G401.6 (cell line): Measurements from ENCODE around the gene ATG9B.

Source experiments
- FAIRE-seq: peaks from 2 replicates; lab custom pipeline; 2012; peaks lifted over from hg19 to GRCh38; lab: Jason Lieb, UNC

The ATG9B gene

DNA sequence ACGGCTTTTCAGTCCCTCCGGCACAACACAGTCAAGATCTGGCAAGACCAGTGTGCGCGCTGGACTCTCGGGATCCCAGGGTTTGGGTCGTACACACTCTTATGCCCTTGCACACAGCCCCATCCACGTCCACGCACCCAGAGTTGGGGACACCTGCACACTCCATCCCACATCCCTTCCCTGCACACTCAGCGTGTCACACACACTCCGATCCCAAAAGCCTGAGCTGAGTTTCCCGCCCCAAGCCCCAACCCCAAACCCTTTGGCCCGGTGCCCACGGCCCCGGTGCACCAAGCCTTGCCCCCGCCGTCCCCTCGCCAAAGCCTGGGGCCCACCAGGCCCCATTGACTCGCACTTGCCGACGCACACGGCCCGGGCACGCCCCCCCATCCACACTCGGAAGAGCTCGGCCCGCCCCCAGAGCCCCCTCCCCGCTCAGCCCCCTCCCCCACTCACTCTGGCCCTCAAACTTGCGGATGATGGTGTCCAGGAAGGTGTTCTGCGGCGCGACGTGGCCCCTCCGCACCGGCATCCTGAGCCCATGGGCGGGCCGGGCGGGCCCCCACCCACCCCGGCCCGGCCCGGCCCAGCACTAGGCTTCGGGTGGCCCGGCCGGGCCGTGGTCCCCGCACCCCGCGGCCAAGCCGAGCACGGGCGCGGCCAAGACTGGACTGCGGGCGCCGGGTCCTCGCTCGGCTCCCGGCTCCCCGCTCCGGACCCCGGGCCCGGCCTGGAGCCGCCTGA, 46.7 kb downstream of the ATG9B start:
- no peak for FAIRE-seq

DNA sequence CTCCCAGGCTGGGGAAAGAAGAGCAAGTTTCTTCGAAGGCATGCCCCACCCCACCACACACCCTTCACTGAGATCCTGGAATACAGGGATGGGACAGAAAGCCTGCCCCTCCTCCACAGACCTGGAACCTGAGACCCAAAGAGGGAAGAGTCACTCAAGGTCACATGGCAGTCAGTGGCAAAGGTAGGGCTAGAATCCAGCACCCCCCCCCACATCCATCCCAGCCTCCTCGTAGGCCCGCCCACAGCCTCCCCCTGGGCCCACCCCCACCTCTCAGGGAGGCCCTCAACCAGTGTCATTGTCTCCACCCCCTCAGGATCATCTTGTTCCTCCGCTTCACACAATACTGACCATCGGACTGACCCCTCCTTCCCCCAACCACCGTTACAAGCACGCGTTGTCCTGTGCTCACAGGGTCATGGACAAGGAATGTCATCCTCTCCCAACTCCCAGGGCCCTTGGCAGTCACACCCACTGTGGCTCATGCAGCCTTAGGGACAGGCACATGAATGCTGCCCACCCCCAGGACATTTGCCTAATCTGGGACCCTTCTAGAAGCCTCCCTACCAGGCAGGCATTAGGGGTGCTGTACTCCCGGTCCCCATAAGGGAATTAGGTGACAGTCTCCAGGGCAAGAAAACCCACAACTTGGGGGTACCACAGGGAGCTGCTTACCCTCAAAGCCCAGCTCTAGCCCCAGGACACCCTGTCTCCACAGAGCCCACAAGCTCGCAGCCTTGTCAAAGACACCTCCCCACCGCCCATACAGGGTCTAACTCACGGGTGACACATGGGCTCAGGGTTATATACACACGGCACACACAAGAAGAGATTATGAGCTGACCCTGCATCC, 47.5 kb downstream of the ATG9B start:
- FAIRE-seq: no peak

DNA sequence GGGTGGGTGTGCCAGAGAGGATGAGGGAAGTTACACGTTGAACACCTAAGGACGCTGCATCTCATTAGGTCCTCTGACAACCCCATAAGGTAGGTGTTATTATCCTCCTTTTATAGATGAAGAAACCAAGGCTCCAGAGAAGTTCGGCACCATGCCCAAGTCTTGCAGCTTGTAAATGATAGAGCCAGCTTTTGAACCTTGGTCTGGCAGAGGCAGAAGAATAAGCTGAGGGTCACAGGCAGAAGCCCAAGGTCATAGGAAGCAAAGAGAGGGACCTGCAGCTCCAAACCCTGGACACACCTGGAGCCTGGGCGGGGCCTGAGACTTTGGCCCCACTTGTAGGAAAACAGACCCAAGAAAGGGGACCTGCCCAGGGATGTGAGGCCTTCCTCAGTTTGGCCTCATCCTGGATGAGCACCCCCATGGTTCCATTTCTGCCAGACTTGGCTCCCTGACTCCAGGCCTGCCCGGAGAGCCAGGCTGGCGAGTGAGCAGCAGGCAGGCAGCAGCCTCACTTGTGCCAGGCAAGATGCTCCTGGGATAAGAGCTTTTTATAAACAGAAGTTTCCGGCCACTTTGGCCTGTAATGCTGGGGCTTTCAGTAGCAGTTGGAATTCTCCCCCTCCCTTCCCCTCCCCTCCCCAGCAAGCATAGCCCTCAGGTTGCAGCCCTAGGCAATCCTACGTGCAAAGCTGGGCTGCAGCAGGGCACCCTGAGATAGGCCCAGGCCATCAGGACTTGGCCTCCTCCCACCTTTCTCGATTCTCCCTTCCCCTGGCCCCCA, 48.6 kb downstream of the ATG9B start:
- FAIRE-seq: no peak

DNA sequence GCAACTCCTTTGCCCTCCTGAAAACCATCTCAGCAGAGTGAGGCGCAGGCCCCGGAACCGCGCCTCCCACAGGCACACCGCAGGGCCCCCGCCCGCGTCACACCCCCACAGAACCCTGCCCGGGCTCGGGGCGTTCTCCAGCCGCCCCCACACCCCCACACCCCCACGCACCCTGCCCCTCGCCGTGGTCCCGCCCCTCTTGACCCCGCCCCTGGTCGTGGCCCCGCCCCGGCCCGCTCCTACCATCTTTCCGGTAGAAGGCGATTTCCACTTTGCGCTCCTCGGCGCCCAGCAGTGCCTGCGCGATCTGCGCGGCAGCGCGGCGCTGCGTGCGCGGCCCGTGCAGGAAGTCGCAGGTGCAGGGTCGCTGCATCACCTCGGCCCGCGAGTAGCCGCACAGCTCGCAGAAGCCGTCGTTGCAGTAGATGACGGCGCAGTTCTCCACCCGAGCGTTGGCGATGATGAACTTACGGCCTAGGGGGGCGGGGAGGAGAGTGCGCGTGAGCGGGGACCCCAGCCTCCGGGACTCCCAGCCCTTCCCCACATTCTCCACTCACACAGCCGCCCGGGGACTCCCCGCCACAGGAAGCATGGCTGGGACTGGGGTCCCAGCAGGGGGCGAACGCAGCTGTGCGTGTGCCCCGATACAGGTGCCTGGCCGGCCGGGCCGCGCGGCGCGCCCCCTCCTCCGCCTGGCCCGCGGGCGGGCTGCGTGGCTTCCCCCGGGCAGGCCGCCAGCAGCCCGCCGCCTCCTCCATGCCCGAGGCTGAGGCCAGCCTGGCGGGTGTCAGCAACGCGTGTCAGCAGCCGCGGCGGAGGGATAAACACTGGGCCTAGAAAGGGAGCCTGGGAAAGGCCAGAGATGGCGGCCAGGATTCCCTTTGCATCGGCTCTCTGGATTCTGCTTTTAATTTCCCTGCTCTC, 49.6 kb downstream of the ATG9B start:
- no peak for FAIRE-seq

DNA sequence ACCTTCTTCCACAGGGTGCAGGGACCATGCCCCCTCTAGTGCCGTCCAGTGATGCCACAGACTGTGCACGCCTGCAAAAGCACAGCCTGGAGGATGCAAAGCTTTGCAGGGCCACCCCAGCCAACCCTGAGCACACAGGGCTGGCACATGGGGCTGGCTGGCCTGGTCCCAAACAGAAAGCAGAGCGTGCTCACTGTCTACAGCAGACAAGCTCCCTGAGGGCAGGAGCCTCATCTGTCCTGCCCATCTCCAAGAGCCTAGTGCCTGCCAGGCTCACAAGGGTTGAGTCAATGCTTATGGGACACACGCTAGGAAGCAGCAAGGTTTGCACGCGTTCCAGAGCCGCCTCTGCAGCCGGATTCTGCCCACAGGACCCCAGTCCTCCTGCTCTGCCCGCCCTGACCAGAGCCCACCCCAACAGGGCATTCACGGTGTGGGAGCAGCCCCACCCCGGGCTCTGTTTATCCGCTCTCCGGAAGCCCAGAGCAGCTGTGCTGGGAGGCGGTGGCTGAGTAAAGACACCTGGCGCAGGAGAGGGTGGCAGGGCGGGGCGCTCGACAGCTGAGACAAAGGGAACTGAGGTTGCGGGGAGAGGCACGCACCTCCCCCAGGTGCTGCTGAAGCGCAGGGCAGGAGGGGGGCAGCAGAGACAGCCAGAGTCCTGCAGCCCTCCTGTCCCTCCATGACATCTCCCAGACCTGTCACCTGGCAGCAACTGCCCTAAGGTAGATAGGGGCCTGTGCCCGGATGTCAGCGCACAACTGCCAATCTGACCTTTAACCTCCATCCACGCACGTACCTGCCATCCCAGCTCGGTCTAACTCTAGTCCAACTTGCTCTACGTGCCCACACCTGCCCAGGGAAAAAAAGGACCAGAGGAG, 50.5 kb downstream of the ATG9B start:
- FAIRE-seq: no peak

DNA sequence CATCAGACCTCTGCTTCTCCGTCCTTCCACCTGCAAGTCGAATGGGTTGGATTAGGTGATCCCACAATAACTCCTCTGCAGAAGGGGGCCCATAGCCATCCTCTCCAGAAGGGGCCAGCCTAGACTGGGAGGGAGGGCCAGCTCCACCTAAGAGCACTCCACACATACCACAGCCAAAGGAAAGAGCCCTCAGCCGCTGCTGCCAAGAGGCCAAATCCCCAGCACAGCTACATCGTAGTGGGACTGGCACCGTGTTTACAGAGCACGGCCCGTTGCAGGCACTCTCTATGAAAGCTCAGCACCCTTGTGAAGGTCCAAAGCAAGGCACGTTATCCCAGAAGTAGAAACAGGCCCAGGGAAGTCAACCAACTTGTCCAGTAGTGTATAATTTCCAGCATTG, 51.6 kb downstream of the ATG9B start:
- no peak for FAIRE-seq

DNA sequence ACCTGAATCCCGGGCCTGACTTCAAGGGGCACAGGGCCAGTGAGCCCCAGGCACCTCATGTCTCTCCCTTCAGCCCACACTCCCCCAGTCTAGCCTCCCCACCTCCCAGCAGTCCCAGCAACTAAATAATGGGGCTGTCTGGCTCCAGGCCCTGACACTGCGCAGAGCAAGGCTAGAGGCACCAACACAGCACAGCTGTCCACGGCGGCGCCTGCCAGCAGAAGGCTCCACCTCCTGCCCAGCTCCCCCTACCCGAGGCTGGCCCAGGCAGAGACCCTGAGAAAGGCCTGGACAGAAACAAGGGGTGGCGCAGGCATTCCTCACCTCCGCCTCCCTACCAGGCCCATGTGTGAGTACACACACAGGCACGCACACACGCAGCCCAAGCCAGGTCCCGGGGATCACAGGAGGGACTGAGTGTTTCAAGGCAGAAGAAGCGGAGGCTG, 52.2 kb downstream of the ATG9B start:
- FAIRE-seq: no peak

DNA sequence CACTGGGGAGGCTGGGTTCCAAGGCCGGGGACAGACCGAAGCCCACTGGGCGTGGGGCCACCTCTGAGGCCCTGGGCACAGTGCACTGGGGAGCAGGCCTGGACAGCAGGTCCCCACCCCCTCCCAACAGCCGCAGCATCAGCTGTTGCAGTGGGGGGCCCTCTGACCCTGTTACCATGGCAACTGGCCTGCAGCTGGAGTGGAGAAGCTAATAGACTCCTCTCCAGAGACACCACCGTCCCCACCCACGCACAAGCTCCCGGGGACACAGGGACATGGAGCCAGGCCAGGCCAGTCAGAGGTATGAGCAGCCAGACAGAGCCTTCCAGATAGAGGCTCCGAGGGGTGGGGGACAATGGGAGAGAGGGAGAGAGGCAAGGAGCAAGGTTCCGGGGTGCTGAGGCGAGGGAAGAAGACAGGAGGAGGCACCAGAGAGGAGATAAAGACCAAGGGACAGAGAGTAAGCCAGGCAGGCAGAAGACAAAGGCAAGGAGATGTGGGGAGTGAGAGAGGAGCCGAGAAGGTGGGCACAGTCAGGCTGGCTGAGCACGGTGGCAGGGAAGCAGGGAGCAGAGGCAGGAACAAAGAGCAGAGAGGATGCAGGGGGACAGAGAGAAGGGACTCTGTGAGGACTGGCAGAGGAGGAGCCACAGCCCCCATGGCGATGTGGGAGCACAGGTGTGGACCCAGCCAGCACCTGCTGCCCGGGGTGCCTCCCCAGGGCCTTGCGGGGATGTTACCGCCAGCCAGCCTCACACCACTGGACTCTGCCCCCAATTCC, 52.9 kb downstream of the ATG9B start:
- FAIRE-seq: no peak

DNA sequence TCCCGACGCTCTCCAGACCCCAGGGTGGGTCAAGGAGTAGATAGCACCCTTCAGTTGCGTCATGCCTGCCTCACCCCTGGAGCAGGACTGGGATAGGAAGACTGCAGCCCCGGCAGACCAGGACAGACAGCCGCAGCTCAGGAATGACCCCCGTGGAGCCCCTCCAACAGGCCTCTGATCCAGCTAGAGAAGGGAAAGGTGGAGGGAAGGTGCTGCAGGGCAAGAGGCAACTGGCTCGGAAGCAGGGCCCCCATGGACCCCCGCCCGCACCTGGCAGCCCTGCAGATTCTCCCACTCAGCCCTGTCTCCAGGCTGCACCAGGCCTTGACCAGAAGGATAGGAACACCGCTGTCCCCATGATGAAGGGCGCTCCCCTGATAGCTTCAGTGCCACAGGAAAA, 53.9 kb downstream of the ATG9B start:
- no peak for FAIRE-seq

DNA sequence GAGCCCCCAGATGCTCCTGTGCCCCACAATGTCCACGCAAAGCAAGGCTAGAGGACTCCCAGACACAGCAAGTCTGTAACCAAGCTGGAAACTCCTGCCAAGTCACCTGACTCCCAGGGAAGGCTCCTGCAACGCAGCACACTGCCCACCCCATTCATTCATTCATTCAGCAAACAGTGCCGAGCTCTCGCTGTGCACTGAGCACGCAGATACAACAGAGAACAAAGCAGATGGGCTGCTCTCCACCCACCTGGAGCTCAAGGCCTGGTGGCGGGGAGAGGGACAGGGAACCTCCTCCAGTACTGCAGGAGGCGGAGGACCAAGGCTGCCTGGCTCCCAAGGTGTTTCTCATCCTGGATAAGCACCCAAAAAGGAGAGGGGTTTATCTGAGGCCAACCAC, 54.8 kb downstream of the ATG9B start:
- FAIRE-seq: no peak

DNA sequence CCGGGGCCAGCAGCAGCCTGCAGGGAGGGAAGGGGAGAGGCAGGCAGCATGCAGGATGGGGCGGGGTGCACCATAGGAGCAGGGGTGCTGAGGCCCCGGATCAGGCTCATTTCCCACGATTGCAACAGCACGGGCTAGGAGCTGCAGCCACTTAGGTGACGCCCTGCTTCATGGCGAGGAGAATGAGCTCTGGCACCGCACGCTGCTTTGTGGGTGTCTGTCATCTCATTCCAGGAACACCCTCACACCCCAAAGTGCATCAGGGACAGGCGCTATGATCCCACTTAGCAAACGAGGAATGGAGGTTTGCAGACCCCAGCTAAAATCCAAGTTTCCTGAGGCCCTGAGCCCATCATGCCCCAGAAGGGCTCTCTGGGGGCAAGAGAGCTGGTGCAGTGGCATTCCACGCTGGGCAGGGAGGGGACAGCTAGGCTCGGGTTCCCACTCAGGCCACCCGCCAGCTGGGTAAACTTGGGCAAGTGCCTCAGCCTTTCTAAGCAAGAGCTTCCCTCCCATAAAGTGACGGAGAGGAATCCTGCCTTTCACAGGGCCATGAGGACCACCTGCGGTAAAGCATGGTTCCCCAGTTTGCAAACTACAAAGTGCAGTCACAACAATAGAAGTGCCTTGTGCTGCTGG, 55.4 kb downstream of the ATG9B start:
- no peak for FAIRE-seq

DNA sequence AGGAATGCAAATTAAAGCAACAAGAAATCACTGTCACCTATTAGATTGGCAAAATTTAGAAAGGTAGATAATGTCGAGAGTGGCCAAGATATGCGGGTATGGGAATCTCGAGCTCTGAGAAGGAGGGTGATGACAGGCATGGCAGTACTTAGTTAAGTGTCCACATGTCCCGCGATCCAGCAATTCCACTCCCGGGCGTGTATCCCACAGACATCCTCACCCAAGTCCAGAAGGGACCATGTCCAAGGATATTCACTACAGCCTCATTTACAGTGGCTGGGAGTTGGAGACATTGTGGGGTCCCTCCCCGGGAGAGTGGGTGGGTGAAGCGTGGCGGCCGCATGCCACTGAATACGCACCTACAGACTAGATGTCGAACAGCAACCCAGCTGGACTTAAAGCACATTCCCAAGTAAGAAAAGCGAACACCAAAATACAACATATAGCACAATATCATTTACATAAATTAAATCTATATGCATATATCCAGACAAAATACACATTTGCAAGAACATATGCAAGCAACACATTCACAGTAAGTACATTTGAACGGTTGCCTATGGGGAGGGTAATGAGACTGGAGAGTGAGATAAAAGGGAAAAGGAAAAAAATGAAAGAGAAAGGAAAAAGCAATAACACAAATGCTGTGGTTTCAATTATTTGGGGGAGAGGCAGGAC, 56.1 kb downstream of the ATG9B start:
- FAIRE-seq: no peak

DNA sequence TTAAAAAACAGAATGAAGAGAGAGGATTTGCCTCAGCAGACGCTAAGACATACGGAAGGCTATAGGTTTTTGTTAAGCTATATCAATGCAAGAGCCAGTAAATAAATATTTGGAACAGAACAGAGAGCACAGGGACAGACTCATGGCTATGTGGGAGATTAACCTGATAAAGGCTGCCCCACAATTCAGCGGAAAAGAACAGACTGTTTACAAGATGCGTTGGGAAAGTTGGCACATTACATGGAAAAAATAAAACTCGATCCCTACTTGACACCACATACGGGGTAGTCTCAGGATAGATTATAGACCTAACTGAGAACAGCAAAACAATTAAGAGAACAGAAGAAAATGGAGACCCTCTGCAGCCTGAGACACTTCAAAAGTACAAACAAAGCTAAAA, 56.9 kb downstream of the ATG9B start:
- no peak for FAIRE-seq

DNA sequence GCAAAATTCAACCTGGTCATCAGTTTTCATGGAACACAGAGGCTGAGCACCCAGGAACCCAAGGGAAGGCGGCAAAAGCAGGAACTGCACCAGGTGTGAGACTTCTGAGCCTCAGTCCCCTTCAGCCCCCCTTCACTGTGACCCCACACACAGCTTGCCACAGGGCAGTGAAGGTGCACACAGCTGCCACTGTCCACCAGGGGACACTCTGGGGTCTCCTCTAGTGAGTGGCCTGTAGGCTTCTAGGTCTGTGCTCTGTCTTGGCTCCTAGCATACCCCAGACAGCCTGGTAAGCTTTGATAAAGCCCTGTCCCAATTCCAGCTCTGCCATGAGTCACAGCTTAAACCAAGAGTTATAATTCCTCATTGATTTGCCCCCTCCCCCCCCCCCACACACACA, 58.3 kb downstream of the ATG9B start:
- no peak for FAIRE-seq

DNA sequence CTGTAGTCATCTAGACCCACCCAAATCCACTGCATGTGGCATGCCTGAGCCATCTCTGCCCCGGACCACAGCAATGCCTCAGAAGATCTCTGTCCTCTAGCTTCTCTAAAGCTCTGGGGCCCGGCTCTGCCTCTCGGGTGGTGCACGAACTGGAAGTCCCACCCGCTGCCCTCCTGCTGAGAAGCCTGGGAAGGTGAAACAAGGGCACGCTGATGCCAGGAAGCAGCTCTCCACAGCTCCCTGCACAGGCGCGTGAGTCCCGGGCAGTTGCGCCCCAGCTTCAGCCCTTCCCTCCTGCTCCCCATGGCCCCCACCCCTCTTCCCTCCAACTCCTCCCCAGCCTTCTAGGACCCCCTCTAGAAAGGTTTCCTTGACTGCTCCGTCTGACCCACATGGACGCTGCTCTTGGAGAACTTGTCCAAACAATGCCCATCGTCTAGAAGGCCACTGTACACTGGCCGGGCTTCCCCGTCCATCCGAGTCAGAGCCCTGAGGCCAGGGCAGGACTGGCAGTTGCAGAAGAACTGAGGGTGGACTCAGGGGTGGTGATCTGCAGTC, 58.9 kb downstream of the ATG9B start:
- no peak for FAIRE-seq
